GM12878 (cell line): ENCODE data around the gene LSM2. TPM values are rescaled to one million over a fixed set of nuclear protein-coding genes. Genes with fewer than 3 reads are reported as not detected.

Source experiments
- polyA plus RNA-seq, 11 experiments: library from polyadenylated mRNA; depleted of rRNA in 4 of 11; unstranded in 6 of 11; stranded (reverse) in 5 of 11; fragments of >200 nt; fragmentation: Nextera tagmentation in 4 of 11; fragmentation: Illumina TruSeq in 1 of 11; extraction: Ambion mirVana in 4 of 11; extraction: Trizol in 1 of 11; gene quantifications; 1 replicate in 1 of 11; 2 replicates in 10 of 11; pipeline versions ENCODE4 v1.2.1 to v1.2.3, GENCODE V29; 2011 to 2016; ENCODE audit warnings: inconsistent platforms in 2 of 11, missing spikeins in 2 of 11, low read depth in 1 of 11
- total RNA-seq, 4 experiments: library from RNA; depleted of rRNA in 3 of 4; stranded (reverse); fragments of >200 nt in 3 of 4; fragmentation: Illumina TruSeq in 1 of 4; extraction: Trizol in 1 of 4; gene quantifications; 2 replicates each; pipeline versions ENCODE4 v1.2.1 to v1.2.3, GENCODE V29; 2013 to 2021
- TF ChIP-seq, protein P1 (sequence below): fragments of 450-650 bp; IDR thresholded peaks from 2 replicates; pipeline ENCODE4 v1.6.1; 2016; ENCODE audit warnings: mild to moderate bottlenecking
- TF ChIP-seq, protein P2 (sequence below): IDR thresholded peaks from 2 replicates; pipeline ENCODE4 v1.6.1; 2012; ENCODE audit warnings: improper control_type of control experiment, low read depth, low read length; ENCODE audit not compliant: insufficient replicate concordance
- TF ChIP-seq, protein P3 (sequence below): fragments of 450-650 bp; IDR thresholded peaks from 2 replicates; pipeline ENCODE4 v1.6.1; 2017; ENCODE audit warnings: mild to moderate bottlenecking, moderate library complexity

The LSM2 gene
- total and polyA plus RNA-seq, 10 of the 15 experiments (the other 5 are each of a cell fraction or from before 2014, with no cell fraction given), result 99.1 to 276 (median 153) TPM

DNA sequence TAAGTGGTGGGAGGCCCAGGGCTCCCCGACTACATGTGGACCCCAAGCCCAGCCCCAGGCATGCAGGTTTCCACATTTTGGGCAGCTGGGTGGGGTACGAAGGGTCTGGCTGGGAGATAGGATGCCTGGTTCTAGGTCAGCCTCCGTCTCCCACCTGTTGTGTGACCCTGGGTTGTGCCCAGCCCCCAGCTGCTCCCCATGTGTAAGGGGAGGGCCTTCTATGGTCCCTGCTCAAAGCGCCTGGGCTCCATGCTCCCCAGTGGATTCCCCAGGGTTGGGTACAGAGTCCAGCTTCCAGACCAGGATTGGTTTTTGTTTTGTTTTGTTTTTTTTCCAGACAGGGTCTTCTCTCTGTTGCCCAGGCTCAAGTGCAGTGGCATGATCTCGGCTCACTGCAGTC, 28.6 kb downstream of the LSM2 start (continued):
- TF ChIP-seq, protein P1, sequence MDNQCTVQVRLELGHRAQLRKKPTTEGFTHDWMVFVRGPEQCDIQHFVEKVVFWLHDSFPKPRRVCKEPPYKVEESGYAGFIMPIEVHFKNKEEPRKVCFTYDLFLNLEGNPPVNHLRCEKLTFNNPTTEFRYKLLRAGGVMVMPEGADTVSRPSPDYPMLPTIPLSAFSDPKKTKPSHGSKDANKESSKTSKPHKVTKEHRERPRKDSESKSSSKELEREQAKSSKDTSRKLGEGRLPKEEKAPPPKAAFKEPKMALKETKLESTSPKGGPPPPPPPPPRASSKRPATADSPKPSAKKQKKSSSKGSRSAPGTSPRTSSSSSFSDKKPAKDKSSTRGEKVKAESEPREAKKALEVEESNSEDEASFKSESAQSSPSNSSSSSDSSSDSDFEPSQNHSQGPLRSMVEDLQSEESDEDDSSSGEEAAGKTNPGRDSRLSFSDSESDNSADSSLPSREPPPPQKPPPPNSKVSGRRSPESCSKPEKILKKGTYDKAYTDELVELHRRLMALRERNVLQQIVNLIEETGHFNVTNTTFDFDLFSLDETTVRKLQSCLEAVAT, result no peak
- TF ChIP-seq, protein P2, sequence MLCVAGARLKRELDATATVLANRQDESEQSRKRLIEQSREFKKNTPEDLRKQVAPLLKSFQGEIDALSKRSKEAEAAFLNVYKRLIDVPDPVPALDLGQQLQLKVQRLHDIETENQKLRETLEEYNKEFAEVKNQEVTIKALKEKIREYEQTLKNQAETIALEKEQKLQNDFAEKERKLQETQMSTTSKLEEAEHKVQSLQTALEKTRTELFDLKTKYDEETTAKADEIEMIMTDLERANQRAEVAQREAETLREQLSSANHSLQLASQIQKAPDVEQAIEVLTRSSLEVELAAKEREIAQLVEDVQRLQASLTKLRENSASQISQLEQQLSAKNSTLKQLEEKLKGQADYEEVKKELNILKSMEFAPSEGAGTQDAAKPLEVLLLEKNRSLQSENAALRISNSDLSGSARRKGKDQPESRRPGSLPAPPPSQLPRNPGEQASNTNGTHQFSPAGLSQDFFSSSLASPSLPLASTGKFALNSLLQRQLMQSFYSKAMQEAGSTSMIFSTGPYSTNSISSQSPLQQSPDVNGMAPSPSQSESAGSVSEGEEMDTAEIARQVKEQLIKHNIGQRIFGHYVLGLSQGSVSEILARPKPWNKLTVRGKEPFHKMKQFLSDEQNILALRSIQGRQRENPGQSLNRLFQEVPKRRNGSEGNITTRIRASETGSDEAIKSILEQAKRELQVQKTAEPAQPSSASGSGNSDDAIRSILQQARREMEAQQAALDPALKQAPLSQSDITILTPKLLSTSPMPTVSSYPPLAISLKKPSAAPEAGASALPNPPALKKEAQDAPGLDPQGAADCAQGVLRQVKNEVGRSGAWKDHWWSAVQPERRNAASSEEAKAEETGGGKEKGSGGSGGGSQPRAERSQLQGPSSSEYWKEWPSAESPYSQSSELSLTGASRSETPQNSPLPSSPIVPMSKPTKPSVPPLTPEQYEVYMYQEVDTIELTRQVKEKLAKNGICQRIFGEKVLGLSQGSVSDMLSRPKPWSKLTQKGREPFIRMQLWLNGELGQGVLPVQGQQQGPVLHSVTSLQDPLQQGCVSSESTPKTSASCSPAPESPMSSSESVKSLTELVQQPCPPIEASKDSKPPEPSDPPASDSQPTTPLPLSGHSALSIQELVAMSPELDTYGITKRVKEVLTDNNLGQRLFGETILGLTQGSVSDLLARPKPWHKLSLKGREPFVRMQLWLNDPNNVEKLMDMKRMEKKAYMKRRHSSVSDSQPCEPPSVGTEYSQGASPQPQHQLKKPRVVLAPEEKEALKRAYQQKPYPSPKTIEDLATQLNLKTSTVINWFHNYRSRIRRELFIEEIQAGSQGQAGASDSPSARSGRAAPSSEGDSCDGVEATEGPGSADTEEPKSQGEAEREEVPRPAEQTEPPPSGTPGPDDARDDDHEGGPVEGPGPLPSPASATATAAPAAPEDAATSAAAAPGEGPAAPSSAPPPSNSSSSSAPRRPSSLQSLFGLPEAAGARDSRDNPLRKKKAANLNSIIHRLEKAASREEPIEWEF, result no peak
- TF ChIP-seq, protein P3, sequence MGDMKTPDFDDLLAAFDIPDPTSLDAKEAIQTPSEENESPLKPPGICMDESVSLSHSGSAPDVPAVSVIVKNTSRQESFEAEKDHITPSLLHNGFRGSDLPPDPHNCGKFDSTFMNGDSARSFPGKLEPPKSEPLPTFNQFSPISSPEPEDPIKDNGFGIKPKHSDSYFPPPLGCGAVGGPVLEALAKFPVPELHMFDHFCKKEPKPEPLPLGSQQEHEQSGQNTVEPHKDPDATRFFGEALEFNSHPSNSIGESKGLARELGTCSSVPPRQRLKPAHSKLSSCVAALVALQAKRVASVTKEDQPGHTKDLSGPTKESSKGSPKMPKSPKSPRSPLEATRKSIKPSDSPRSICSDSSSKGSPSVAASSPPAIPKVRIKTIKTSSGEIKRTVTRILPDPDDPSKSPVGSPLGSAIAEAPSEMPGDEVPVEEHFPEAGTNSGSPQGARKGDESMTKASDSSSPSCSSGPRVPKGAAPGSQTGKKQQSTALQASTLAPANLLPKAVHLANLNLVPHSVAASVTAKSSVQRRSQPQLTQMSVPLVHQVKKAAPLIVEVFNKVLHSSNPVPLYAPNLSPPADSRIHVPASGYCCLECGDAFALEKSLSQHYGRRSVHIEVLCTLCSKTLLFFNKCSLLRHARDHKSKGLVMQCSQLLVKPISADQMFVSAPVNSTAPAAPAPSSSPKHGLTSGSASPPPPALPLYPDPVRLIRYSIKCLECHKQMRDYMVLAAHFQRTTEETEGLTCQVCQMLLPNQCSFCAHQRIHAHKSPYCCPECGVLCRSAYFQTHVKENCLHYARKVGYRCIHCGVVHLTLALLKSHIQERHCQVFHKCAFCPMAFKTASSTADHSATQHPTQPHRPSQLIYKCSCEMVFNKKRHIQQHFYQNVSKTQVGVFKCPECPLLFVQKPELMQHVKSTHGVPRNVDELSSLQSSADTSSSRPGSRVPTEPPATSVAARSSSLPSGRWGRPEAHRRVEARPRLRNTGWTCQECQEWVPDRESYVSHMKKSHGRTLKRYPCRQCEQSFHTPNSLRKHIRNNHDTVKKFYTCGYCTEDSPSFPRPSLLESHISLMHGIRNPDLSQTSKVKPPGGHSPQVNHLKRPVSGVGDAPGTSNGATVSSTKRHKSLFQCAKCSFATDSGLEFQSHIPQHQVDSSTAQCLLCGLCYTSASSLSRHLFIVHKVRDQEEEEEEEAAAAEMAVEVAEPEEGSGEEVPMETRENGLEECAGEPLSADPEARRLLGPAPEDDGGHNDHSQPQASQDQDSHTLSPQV, result no peak
